CD4-positive, alpha-beta T cell treated with Interleukin-10 for 1 hour (primary cell): ENCODE results near the gene RAB9A.
"Not testable (repeated sequence)": the region's sequence is repeated elsewhere in the genome, so short reads cannot be mapped to it uniquely, and the experiment has no call there.

Experiments
- DNase-seq: peaks from one replicate; pipeline ENCODE4 v3.0.0-alpha.2; 2020

The RAB9A gene, protein sequence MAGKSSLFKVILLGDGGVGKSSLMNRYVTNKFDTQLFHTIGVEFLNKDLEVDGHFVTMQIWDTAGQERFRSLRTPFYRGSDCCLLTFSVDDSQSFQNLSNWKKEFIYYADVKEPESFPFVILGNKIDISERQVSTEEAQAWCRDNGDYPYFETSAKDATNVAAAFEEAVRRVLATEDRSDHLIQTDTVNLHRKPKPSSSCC

DNA sequence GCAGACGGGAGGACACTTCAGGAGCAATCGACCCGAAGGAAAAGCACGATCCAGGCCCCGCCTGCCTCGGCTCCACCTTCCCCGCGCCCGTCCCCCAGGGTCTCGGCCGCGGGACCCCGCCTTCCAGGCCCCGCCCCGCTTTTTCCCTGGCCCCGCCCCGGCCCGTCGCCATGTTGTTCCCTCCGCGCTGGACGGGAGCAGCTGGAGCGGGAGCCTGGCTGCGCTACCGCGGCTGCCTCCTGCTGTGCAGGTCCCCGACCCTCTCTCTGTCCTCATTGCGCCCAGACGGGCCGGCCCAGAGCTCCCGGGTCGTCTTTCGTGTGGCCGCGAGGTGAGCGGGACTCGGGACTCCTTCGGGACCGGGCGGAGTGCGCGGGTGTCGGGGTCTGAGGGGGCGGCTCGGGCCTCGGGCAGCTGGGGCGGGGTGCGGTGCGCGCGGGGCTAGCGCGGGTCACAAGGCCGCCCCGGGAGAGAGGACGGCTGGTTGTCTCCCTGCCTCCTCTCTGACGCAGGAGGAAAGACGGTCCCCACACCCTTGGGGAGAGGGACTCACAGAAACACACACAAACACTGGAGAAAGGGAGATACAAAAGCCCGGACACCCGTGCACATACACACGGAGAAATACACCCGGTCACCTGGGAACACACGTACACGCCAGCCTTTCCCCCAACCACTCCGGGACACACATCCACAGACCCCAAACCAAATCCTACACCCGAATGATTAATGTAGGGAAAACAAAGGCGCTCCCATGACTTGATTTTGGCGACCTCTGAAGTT is at the start of gene RAB9A:
RAB9A (plus strand) TSS at position 171 of the 783 bp plus-strand sequence. CDS start 19,619 bp downstream, outside the sequence.
- DNase-seq = peak; percentile 82

DNA sequence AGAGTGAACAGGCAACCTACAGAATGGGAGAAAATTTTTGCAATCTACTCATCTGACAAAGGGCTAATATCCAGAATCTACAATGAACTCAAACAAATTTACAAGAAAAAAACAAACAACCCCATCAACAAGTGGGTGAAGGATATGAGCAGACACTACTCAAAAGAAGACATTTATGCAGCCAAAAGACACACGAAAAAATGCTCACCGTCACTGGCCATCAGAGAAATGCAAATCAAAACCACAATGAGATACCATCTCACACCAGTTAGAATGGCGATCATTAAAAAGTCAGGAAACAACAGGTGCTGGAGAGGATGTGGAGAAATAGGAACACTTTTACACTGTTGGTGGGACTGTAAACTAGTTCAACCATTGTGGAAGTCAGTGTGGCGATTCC is 47.2 kb upstream of the RAB9A start:
- not testable (repeated sequence) for DNase-seq

DNA sequence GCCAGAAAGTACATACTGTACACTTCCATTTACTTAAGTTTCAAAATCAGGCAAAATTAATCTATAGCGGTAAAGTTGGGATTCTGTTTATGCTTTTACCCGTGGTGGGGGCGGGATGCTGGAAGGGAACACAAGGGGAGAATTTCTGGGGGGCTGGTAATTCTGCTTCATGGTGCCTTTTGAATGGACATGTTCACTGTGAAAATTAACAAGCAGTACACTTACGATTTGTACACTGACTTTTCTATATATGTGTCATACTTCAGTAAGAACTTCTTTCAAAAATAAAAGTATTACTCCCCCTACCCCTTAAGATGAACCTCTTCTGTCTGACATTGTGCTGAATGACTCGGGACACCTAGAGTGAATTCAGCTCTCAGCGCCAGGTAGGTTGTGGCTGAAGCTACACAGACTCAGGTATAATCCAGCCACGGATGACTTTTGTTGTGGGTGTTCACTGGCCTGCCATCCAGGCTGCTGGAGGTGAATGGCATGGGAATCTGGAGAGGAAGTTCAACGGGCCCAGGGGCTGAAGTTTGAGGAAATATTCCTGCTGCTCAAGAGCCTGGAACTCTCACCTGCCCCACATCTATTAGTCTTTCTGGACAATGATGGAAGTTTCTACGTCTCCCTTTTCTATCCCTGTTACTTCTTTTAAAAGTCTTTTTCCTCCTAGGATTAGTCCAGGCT is 43.3 kb upstream of the RAB9A start:
- DNase-seq = no peak

DNA sequence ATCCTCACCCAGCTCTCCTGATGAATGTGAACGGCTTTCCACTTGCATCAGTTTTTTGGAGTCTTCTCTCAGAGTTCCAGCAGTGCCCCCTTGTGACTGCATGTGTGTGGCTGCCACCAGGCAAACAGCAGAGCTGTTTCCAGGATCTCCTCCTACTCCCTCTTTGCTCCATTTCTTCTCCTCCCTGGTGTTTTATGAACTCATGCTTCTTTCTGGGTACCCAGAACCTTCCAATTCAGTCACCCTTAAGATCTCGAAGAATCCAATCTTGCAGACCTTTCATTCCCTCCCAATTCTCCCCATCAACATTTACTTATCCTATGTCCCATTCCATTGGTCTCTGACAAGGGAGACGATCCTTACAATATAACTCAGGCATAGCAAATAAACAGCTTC is 42.8 kb upstream of the RAB9A start:
- DNase-seq = peak; percentile 34

DNA sequence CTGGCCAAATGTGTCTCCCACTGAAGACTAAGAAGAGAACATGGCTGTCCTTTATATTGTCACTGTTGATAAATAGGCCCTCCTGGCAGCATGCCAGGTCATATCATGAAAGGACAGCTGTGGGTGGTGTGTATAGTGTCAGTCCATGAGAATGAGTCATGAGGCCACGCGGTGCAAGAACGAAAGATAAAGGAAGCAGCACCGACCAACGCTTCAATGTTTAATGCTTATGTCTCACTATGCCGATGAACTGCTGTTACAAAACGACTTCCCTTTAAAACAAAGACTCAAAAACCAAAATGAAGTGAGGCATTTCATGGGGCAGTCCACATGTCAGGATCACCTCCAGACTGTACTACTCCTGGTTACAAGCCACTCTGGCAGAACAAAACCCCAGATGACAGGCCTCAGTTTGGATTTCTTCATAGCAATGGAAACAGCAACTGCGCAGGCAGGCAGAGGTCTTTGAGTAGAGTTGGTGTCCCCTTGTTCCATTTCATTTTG is 41.2 kb upstream of the RAB9A start:
- peak; percentile 63 for DNase-seq

DNA sequence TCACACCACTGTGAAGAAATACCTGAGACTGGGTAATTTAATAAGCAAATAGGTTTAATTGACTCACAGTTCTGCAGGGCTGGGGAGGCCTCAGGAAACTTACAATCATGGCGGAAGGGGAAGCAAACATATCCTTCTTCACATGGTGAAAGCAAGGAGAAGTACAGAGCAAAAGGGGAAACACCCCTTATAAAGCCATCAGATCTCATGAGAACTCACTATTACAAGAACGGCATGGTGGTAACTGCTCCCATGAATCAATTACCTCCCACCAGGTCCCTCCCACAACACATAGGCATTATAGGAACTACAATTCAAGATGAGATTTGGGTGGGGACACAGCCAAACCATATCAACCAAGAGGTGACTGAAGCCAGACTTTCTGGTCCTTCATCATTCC is 40.6 kb upstream of the RAB9A start:
- DNase-seq = not testable (repeated sequence)

DNA sequence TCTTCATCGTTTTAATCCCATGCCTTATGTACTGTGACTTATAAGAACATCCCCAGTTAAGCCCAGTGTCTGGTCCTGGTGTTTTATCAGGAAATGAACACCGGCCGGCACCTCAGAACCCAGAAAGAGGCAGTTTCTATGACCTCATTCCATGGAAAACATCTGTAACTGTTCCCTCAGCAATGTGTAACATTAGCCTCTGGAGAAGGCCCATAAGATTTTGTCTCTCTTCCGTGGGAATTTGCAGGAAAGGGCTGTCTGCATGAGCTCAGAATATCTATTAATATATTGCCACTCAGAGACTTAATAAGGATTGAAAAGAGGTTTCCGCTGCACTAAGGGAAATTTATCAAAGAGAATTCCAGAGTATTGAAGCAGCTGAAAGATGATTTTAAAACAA is 39.1 kb upstream of the RAB9A start:
- DNase-seq = no peak

DNA sequence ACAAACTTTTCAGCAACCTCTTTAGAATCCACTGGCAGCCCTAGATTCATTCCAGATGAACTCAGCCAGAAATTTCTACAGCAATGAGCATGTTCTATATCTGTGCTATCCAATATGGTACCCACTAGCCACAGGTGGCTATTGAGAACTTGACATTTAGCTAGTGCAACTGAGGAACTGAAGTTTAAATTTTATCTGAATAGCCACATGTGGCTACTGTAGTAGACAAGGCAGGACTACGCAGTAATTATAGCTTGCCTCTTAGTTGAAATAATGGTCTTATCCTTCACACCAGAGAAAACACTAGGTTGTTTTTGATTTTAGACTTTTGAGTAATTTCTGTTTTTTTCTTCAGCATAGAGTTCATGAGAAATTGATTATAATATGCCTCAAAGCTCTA is 38.6 kb upstream of the RAB9A start:
- no peak for DNase-seq

DNA sequence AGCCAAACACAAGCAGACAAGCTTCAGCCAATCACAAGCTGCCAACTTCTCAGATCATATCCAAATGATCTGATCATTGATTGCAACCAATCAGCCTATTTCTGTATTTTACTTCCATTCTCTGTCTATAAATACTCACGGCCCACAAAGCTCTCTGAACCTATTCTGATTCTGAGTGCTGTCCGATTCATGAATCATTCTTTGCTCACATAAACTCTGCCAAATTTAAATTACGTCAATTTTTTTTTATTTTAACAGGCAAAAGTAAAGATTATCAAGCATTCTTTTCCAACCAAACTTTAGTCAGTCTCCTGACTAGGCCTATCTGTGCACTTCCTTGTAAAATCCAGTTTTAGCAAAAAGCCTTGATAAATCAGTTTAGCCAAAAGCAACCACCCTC is 37.8 kb upstream of the RAB9A start:
- no peak for DNase-seq

DNA sequence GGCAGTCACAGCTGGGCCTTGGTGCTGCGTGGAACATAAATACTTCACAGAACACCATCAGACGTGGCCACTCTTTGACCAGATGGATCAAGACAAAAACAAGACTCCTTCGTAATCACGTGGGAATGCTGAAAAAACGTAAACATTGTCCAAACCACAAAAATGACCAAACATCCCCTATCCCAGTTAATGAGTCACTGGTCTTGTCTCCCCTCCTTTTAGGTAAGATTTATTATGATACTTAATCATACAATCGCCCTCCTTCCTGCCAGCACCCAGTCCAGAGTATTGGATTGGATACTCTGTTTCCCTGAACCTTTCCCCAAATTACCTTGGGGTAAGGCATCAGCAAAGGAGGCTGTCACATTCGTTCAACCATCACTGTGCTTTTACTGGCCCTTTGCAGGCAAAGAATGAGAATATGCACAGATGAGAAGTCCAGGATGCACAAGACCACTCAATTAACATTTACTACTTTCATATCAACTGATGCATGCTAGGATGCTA is 36.6 kb upstream of the RAB9A start:
- DNase-seq = no peak

DNA sequence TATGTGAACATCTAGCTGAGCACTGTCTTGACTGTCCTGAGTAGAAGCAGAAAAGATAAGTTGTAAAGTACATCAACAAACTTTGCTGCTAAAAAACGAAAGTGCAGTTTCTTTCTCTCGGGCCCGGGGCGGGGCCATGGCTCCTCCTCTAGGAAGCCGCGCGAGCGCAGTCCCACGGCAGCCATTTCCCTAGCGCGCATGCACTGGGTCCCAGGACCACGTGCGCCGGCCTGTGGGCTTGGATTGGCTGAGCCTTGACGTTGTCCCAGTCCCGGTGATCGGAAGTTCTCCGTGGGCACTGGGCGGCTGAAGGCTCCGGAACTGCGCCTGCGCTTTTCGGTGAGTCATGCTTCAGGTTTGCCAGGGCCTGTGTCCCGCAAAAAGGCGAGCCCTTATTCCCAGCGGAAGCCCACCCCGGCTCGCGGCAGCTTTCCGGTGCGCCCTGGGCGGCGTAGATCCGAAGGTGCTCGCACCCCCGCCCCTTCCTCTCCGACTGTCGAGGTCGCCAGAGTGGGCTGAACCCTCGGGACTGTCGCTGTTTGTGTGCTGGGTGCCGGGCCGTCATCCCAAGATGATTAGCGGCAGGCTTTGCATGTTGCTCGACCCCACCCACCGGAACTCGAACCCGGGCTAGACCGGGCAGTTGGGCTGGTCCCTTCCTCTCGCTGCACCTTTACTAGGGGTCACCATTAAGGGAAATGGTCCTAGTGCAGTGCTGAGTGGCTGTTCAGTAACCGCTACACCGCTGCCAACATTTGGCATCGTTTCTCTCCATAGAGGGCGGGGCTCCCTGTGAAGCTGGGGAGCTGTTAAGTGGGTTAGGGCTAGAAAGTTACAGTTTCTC is 35.9 kb upstream of the RAB9A start, which contains the start of gene TCEANC:
TCEANC (plus strand) TSS at position 292 of the 844 bp plus-strand sequence. CDS start 9,368 bp downstream, outside the sequence.
- peak; percentile 94 for DNase-seq

DNA sequence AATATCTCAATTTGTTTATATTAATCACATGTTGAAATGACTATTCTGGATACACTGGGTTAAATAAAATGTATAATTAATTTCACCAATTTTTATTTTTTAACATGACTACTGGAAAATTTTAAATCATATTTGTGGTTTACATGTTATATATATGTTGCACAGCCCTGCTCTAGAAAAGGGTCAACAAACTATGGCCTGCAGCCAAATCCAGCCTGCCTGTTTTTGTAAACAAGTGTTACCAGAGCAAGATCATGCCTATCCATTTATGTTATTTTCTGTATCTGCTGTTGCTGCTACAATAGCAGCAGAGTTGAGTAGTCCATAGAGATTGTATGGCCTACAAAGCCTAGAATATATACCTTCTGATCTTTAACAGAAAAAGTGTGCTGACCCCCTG is 34.8 kb upstream of the RAB9A start:
- DNase-seq = no peak

DNA sequence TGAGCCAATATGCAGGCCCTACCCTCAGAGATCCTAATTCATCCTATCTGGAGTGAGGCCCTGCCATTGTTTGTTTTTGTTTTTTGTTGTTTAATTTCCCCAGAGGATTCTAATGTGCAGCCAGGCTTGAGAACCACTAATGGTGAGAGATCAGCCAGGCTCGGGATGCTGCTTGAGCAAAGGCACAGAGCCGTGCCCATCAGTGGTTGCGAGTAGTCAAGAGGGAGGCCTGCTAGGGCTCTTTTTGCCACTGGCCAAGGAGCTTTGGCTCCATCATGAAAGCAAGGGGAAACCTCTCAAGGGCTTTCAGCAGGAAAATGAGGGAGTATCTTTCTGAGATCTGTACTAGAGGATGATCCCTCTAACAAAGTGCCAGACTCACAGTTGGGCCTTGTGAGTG is 33.3 kb upstream of the RAB9A start:
- no peak for DNase-seq

DNA sequence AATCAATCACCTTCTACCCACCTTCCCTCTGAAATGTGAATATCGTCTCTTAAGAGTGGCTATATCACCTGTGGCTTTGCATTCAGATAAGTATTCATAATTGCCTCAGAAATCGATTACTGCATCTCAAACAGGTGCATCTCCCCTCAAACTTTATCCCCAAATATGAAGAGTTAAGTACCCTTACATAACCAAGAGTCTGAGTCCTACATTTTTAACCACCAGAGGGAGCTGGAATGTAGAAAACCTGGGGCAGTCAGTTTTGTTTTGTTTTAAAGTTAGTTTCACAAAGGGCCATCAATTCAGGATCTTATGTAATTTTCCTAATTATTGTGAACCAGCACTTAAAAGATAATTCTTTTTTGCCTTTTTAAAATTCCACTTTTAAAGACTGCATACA is 30.3 kb upstream of the RAB9A start:
- peak; percentile 73 for DNase-seq

DNA sequence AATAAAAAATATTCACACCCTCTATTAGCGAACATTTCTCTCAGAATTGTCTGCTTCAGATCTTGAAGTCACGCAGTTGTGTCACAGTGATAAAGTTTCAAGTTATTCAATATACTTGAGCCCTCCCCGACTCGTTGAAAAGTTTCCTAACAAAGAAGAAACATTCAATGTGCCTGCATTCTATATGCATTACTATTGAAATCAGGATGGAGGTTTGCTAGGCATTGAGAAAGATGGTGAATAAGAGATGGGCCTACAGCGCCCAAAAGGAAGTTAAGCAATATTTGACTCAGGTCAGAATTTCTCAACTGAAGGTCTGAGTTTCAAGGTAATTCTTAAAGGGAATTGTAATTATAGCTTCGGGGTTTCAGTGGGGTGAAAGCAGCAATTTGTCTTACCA is 29.9 kb upstream of the RAB9A start:
- DNase-seq = no peak

DNA sequence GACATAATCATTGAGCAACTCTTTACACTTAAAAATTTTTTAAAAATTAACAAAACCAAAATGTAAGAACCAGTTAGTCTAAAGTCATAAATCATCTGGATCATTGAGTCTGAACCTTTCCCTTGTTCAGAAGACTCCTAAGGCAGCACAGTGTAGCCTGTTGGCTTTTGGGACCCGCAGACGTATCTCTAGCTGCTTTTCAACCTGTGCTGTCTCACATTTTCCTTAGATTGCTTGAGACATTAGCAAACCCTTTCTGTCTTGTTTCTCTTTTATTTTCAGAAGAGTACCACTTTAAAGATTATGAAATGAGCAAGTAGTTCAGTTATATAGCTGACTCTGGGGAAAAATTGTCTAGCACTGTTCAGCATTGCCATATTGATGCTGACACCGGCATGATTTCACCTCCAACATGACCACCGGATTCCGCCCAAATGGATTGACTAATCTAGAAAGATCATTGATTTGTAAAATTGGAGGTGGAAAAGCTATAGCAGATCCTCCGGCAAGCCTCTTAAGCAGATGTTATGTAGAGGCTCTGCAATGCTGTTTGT is 27.1 kb upstream of the RAB9A start:
- DNase-seq = no peak

DNA sequence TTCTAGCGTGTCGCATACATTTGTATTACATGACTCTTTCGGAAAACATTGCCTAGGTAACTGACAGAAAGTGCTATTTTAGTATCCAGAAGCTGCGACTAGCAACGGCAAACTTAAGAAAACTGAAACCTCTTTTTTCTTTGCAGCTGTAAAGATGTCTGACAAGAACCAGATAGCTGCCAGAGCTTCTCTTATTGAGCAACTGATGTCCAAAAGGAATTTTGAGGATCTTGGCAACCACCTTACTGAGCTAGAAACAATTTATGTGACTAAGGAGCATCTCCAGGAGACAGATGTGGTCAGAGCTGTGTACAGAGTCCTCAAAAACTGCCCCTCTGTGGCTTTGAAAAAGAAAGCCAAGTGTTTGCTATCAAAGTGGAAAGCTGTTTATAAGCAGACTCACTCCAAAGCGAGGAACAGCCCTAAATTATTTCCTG is 26.6 kb upstream of the RAB9A start:
- DNase-seq = no peak

DNA sequence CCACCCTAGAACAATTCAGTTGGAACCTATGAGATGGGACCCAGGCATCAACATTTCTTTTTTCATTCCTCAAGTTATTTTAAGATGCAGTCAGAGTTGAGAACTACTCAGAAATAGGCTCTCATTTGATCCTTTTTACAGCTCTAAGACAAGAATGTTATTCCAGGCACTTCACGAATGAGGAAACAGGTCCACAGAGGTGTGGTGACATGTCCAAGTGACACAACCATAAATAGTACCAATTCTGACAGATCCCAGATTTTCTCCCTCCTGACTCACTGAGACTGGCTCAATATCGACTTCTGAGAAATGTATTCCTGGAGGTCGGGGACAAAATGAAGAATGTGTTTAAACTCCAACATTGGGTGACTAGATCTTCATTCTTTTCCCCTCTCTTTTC is 24.9 kb upstream of the RAB9A start:
- no peak for DNase-seq

DNA sequence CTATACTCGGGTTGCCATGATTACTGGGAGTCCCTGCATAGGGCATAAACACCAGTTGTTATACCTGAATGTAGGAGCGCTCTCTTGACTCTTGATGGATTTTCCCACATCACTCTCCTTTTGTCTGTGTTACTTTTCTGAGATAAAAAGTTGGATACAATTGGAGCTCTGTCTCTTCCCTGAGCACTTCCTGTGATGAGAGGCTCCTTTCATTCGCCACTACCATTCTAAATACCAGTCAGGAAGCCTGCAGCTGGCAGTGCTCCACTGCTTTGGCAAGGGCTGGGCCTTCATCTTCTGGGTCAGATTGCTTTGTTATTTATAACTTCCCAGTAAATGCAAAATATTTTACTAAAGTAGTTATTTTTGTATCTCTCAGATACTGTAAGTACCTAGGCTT is 22.1 kb upstream of the RAB9A start:
- DNase-seq = no peak

DNA sequence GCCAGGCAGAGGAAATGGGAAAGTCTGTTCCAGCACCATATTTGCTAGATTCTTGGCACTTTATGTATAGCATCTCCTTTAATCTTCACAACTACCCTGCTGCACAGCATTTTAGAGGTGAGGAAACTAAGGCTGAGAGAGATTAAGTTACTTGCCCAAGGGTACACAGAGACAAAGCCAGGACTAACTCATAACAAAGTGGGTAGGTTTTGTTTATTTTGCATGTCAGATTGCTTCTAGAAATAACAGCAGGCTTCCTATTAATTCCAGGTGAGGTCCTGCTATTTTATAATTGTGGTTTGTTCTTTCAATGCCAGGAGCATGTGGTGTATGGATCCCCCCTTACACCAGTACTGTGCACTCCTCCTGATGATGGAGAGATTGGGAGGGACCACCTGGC is 21.0 kb upstream of the RAB9A start:
- DNase-seq = no peak

DNA sequence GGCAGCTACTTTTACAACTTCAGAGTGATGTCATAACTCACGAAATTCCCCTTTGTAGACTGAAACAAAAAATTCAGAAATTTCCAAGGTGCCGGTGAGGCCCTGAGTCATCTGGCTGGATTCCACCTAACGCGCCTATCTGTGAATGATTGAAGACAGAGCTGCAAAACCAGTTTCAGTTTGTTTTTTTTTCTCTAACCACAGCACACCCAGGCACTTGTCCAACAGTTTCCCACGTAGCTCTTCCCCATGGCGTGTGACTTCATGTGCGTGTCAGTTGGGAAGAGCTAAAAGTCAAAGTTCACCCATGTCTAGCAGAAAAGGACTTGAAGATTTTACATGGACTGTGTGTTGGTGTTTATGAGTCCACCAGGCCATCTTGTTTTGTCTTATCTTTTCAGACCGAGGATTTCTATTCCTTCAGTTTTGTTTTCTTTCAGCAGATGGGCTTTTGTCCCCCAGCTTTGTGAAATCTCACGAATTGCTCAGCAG is 19.6 kb upstream of the RAB9A start:
- DNase-seq = peak; percentile 71

DNA sequence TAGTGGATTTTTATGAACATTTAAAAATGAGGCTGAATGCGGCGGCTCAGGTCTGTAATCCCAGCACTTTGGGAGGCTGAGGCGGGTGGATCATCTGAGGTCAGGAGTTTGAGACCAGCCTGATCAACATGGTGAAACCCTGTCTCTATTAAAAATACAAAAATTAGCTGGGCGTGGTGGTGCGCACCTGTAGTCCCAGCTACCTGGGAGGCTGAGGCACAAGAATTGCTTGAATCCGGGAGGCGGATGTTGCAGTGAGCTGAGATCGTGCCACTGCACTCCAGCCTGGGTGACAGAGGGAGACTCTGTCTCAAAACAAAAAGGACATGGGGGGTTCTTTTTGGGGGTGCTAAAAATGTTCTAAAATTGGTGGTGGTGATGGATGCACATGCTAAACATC is 19.2 kb upstream of the RAB9A start:
- DNase-seq = not testable (repeated sequence)
